ENCODE results near the gene KCNK16.

The KCNK16 gene

DNA sequence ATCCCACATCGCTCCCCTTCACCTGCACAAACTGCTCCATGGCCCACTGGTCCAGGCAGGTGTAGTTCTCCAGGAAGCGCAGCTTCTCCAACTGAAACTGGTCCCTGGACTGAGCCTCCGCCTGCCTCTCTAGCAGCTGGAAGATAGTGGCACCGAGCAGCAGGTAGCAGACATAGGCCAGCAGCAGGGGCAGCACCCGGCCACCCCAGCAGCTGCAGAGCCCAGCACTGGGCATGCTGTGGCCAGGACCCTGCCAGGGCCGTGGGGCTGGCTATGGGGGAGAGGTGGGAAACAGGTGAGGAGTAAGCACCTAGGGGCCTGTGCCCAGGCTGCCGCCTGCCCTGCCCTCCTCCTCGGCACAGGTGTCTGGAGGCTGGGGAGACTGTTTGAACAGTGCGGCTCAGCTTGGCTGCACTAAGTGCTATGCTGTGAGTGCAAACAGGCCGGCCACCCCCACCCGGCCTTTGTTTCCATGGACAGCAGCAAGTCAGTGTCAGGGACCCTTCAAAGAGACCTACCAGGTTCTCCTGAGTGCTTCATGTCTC lies at the start of gene KCNK16:
Gene KCNK16 (minus strand): TSS at position 397 of the 545 bp plus-strand sequence. CDS start 162 bp downstream, at position 235.
- DNase-seq (ENCODE audit: low read depth) = no peak

DNA sequence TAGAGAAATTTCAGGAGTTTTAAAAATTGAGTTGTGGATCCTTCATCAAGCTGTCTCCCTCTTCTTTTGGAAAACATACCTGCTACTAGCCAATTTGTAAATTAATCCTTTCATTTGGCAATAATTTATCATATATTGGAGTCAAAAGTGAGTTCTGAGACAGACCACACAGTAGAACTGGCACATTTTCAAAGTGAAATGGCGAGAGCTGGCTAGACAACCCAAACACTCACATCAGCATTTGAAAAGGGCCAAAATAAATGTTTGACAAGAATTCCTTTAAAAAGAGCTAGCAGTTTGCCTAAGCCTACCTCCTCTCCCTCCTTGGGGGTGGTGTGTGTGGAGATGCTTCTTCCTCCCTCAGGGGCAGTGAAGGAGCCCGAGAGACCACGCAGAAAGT lies 47.9 kb upstream of the KCNK16 start:
- DNase-seq (ENCODE audit: low read depth) = no peak

DNA sequence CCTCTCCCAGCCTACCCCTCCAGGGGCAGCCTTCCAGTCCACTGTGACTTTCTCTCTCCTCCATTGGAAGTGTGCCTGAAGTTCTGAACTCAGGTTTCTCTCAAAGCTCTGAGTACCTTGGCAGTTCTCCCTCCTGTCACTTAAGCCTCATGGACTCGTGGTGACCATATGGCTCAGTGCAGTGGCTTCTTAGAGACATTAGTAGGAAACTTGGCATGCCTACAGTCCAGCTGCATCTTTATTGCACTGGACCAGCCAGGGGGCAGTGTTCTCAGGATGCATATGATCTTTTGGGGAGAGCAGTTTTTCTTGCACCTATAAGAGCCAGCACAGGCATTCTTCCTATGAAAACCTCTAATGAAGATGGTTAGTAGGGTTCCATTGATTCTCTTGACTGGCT lies 47.5 kb upstream of the KCNK16 start:
- no peak for DNase-seq (ENCODE audit: low read depth)

DNA sequence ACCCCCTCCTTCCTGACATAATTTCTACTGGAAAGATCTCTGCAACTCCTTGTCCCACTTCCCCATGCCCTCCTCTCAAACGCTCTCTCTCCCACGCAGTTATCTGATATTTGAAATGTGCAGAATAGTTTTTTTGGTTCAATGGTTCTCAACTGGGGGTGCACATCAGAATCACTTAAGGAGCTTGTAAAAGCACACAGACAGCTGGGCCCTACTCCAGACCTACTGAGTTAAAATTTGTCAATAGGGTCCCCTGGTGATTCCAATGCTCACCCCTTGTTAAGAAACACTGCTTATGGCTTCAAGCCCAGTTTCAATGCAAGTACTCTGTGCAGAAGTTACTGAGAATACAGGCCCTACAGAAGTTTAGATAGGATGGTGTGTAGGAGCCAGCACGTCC lies 45.2 kb upstream of the KCNK16 start:
- DNase-seq (ENCODE audit: low read depth) = no peak

DNA sequence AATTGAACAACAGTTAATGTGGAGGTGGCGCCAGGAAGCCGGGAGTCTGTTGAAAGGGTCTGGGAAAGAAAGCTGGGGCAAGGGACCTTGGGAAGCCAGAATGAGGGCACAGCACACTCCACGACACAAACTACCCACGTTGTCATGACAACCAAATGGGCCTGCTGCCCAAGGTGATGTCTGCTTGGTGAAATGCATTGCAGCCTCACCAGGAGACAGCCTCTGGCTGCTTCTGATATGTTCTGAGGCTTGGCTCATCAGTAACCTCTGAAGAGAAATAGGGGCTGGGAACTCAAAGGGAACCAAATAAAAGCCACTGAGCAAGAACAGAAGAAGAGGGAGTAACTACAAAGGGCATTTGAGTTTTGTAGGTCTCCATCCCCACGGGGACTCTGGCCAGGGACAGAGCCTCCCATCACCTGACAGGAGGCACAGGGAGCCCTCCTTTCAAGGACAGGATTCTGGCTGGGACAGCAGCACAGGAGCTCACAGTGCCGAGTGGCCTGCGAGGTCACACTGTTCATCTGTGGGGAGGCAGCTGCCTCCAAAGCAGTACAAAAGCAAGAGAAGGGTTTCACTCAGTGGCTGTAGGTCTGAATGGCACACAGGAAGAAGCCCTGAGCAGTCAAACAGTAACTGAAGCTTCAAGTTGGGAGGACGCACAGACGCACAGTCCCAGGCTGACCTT lies 44.6 kb upstream of the KCNK16 start:
- DNase-seq (ENCODE audit: low read depth) = no peak

DNA sequence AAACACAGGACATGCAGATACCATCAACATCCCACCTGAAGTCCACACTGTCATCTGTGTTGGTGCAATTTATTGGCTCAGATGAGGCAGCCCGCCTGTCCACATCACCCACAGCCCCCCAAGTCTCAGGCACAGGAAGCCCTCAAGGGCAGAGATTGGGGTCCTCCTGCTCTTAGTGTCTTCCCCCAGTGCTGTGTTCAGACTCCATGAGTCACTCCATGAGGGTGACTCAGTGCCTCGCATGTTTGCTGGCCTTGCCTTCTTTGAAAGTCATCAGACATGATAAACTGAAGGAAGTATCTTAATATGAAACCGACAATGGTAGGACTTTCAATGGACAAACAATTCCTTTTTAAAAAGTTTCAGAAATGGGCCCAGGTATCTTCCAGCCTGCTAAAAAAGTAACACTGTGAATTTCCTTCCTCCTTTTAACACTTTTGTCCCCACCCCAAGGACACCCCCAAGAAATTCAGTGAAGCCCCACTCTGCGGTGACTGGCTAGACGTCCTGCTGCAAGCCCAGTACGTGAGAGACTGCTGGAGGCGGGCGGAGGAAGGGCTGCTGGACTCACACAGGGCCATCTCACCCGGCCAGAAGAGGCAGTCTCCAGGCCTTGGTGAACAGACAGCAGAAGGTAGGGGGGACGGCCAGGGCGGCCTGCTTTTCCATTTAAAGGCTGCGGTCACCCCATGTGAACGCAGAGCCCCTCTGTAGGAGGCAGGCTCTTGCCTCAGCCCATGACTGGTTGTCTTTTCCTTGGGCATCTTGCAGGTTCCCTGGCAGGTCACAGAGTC lies 43.0 kb upstream of the KCNK16 start:
- no peak for DNase-seq (ENCODE audit: low read depth)

DNA sequence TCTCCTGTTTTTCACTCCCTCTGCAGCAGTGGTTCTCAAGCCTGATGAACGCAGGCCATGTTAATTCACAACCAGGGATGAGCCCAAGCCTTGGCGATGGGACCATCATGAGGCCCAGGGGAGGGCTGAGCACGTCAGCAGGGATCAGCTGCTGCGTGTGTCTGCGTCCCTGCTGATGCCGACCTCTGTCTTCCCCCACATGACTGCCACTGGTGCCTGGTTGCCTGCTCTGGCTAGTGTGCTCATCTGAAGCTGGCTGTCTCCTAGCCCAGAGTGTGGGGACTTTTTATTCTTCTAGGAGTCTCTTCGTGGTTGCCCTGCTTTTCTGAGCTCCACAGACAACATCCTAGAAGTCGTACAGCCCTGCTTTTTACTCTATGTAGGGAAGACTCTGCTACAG lies 40.8 kb upstream of the KCNK16 start:
- no peak for DNase-seq (ENCODE audit: low read depth)

DNA sequence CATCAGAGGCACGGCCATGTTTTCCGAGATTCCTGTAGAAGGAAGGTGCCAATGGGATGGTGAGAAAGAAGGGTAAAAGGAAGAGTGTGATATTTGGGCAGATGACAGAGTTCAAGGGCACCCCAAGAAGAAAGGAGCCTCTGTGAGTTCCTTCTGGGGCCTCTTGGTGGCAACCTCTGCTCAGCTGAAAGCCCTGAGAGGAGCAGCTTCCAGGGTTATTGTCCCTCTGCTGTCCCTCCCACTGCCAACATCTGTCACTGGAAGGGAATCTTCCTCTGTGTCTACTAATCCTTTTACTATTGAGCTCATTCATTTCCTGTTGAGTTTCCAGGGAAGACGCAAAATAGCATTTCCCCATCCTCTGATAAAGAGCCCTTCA lies 40.0 kb upstream of the KCNK16 start:
- DNase-seq (ENCODE audit: low read depth) = no peak

DNA sequence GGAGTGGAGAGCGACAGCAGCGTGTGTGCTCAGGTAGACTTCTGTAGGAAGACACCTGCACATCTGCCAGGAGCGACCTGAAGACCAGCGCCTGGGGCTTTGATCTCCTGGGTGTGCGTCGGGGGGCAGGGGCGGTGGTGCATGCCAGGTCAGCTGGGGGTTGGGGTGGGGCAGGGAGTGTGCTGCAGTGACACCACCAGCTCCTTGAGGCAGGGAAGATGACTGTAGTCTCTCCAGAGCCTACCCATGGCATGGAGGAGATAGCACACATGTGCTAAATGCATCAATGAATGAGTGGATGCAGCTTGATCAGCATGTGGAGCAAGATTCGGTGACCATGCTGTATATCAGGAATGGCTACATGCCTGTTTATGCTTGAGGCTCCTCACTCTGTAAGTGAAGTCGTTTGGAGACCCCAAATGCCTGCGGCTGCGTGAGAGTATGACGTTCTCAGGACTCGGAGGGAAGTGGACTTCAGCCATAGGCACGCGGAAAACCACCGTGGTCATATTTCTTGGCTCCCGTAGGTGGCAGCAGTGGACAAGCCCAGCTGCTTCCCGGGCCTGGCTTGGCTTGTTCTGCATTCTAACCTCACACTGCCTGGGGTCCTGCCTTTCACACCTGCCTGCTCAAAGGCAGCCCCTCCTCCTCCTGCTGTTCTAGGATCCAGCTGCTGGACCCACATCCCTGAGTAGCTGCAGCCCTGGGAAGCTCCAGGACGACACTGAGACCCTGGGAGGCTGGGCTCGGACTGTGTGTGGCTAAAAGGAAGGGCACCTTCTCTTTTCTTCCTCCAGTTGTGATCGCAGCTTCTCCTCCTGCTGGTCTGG lies 39.4 kb upstream of the KCNK16 start:
- DNase-seq (ENCODE audit: low read depth) = no peak

DNA sequence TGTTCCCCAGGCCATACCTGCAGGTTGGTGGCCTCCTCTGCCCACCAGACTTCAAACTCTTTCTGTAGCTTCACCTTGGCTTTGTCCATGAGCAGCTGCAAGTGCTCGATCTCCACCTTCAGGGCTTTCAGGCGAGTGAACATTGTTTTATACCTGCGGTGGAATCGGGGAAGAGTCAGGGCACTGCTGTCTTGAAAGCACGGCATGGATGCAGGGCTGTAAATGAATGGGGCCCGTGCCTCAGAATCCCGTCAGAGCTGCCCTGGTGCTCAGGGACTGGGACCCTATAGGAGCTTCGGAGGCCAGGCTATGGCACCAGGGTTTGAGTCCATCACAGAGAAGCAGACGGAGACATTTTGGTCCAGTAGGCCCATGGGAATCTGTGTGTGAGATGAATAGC lies 37.9 kb upstream of the KCNK16 start:
- no peak for DNase-seq (ENCODE audit: low read depth)

DNA sequence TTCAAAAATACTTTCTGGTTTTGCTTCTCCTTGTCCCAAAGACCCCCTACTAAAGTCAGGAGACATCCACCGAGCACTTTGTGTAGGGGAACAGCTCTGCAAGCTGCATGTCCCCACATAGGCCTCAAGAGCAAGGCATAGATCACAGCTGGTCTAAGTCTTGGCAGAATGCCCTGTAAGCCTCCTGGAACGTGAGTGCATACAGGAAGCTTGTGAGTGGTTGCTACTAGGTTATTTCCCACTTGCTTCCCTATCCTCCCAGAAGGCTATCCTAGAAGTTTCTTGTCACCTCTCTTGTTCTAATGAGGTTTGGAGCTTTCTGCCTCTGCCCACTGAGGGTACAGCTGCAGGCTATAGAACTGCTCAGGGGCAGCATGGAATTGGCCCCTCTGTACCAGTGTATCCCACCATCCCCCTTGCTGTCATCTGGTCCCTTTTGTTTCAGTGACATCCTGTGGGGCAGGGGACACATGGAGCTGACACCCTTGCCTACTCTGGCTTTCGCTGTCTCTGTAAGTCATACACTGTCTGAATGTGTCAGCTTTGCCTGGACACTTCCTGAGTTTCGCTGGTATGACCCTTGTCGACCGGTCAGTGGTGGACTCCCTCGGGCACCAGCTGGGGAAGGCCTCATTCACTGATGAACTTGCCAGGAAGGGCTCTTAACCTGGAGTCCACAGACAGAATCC lies 35.6 kb upstream of the KCNK16 start:
- no peak for DNase-seq (ENCODE audit: low read depth)

DNA sequence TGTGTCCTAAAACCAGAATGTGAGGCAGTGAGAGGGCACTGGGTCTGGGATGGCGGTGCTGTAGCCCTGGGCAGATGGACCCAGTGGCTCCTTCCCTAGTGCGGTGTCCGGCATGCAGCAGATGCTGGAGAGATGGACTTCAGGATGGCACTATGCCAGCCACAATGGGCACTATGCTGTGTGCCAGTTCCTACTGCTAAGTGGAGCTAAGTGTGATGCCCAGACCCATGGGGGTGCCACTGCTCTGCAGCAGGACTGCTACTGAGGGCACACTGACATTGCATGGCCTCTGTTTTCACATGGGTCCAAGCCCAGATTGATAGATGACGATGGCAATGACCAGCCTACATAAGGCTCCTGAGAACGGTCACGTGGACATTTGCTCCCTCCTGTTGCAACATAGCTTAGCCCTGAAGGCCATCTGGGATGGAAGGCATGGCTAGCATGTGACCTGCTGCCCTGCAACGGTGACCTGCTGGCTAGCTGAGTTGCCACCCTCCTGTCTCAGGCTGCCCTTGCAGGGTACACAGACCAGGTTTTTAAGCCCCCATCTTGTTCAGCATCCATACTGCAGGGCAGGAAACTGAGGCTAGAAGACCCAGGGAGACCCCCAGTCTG lies 31.3 kb upstream of the KCNK16 start:
- no peak for DNase-seq (ENCODE audit: low read depth)

DNA sequence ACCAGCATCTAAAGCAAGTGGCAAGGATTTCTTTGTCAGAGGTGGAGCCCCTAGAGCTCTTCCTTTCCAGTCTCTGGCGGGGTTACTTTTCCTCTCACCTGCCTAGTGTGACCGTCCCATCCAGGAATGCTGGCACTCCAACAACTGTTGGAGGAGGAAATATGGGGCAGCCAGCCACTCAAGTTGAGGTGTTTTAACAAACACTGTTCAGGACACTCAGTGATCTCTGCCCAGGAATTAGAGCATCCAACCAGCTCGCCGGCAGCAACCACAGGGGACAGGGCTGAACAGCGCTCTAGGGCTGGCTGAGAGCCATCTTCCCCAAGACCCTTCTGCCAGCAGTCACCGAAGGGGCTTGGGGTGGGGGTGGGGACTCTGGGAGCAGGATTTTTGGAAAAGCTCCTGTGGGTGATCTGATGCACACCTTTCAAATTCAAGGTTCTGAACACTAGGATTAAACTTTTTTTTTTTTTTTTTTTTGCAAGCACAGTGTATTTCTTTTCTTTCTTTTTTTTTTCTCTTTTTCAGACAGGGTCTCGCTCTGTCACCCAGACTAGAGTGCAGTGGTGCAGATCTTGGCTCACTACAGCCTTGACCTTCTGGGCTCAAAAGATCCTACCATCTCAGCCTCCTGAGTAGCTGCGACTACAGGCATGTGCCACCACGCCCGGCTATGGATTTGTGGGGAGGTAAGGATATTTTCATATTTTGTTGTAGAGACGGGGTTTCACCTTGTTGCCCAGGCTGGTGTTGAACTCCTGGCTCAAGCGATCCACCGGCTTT lies 28.4 kb upstream of the KCNK16 start:
- DNase-seq (ENCODE audit: low read depth) = no peak

DNA sequence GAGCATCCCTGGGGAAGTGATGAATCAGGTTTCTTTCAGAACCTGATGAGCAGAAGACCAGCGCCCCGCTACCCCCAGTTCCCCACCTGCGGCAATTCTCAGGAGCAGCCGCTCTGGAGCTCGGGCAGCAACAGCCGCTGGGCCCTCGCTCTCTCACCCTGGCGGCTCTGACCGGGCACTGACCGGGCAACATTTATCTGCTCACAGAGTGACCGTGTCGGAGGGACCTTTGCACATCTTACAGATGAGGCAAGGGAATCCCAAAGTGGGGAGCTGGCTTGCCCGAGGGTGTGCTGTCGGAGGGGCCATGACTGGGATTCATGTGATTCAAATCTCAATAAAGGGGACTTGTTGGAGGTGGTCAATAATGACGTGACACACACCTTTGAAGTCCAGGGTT lies 26.2 kb upstream of the KCNK16 start:
- DNase-seq (ENCODE audit: low read depth) = no peak

DNA sequence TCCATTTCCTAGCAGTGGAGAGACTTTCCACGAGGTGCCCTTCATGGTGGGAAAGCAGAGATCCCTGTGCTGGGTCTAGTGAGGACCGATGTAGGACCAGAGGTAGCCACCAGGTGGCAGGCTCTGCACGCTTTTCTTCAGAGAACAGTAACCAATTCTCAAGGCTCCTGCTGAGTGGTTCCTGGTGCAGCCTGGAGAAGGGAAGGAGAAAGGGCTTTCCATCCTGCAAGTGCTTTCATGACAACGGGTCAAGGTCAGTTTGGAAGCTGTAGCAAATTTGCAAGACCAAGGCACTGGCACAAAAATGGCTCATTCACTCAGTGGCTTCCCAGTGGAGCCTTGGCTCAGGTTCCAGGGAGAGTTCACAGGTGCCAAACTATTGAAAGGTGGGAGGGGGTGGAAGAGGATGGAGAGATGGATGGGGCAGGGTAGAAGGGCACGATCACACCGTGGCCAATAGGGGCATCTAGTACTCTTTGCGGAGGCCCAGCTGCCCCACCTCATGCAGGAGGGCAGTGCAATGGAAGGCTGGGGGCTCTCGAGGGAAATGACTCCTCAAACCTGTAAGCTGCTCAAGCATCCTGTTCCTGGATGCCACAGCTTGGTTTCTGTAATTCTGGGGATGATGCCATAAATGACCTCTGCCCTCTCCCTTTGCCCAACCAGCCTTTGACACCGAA lies 25.5 kb upstream of the KCNK16 start:
- DNase-seq (ENCODE audit: low read depth) = peak; percentile 10

DNA sequence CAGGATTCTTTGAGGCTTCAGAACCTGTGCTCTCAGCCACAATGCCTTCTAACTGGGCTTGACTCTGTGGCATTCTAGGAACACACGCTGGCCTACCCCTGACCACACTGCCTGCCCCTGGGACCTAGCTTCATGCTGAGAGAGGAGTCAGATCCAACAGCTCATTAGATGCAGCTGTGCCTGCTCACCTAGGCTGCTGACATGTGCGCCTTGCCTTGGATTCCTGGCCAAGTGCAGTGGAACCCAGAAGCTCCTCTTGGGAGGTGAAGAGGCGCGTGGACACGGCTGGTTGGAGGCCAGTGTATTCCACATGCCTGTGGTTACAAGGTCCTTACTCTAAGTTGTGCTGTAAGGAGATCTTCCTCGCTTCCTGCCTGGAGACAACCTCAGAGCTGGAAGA lies 24.7 kb upstream of the KCNK16 start:
- no peak for DNase-seq (ENCODE audit: low read depth)

DNA sequence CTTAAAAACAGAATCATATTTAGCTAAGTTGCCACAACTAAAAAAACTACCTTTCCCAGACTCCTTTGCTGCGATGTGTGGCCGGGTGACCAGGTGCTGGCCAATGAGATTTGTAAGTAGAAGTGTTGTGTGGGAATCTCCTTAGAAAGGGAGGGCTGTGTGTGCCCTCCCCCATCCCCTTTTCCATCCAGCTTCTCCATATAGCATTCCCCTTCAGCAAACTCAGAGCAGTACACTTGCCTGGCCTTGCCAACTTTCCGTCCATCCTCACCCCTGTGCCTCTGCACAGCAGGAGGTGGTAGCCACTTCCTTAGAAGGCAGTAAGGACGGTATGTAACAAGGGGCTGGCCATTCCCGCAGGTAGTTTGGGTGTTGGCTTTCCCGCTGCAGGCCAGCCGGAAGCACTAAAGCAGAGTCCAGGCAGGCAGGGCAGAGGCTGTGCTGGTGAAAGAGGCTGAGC lies 22.3 kb upstream of the KCNK16 start:
- DNase-seq (ENCODE audit: low read depth) = no peak

DNA sequence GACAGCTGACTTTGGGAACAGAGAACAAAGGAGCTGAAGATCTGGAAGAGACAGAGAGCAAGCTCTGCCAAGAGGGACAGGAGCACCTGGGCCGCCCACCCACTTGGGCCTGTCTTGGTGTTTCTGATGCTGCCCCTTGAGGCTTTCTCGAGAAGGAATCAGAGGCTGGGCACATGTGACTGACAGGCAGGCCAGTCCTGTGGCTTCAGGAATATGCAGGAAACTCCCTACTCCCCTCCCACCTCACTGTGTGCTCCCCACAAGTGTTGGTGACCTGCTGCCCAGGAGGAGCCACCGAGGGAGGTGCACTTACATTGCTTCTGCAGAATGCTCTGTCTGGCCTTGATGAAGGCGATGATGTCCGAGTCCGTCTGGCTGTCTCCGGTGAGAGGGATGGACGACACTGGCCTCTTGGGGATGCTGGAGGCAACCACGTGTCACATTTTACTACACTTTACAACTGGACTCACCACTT lies 20.9 kb upstream of the KCNK16 start:
- DNase-seq (ENCODE audit: low read depth) = no peak

DNA sequence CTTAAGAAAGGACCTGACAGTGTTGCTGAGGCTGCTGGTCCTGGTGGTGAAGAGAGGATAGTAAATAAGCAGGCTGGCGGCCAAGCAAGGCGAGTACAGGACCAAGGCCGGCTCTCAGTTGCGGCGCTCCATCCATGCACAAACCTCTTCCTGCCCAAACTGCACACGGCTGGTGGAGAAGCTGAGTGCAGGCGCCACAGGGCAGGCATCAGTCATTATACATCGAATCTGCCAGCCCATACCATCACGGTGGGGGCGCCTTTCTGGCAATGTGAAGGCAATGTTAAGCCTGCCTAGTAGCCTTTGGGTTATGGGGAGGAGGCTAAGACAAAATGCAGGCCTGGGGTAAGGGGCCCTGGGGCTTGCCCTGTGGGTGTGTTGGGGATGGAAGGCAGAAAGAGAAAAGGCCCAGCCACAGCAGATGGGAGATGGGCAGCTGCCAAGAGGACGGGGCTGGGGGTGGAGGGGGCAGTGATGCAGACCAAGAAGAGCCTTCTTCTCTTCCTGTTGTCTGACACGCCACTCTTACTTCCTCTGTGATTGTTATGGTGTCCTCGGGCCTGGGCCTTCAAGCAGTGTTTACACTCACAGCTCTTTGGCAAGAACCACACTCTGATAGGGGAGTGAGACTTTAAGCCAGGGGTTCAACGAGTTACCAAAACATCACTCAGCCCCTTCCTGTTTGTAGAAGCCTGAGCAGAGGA lies 20.3 kb upstream of the KCNK16 start:
- no peak for DNase-seq (ENCODE audit: low read depth)
